Sigmoid colon (tissue), 7 donors: ENCODE data around the gene TRIM2. TPM values are rescaled to one million over a fixed set of nuclear protein-coding genes. Genes with fewer than 3 reads are reported as not detected.

Experiments
- DNase-seq: peaks from one replicate; pipeline ENCODE4 v3.0.0-alpha.2; 2019
- H3K27ac ChIP-seq, 4 donors: fragments of 200-600 bp; sonication (generic); one replicate each; pipeline ENCODE4 v1.5.1; 2016 to 2019; ENCODE audit warnings: mild to moderate bottlenecking in 1 of 4
- H3K27me3 ChIP-seq, 3 donors: fragments of 200-600 bp; sonication (generic); one replicate each; pipeline ENCODE4 v1.5.1; 2019; ENCODE audit warnings: mild to moderate bottlenecking in 1 of 3
- H3K36me3 ChIP-seq, 4 donors: fragments of 200-600 bp; sonication (generic); one replicate each; pipeline ENCODE4 v1.5.1; 2016 to 2019
- H3K4me1 ChIP-seq, 4 donors: fragments of 200-600 bp; sonication (generic); one replicate each; pipeline ENCODE4 v1.5.1; 2017 to 2019
- H3K4me3 ChIP-seq, 4 donors: fragments of 200-600 bp; sonication (generic); one replicate each; pipeline ENCODE4 v1.5.1; 2017 to 2019; ENCODE audit warnings: mild to moderate bottlenecking in 2 of 4, moderate library complexity in 1 of 4
- H3K9me3 ChIP-seq, 4 donors: fragments of 200-600 bp in 3 of 4; sonication (generic) in 3 of 4; one replicate each; pipeline versions ENCODE4 v1.5.1 to v1.6.1; 2013 to 2019
- EP300 ChIP-seq, 4 donors: sonication (generic); formaldehyde crosslinking; IDR thresholded peaks; one replicate each; pipeline ENCODE4 v1.6.1; 2017; ENCODE audit warnings: antibody characterized with exemption in 4 of 4
- POLR2A ChIP-seq, 2 donors: fragments of 450-650 bp; IDR thresholded peaks; one replicate each; pipeline ENCODE4 v1.6.1; 2016; ENCODE audit warnings: antibody characterized with exemption in 2 of 2, mild to moderate bottlenecking in 2 of 2, moderate library complexity in 2 of 2
- POLR2AphosphoS5 ChIP-seq, 4 donors: sonication (generic); formaldehyde crosslinking; IDR thresholded peaks; one replicate each; pipeline ENCODE4 v1.6.1; 2017; ENCODE audit warnings: antibody characterized with exemption in 4 of 4
- WGBS, 2 donors: extraction: QIAGEN DNeasy Blood & Tissue Kit; methylation state at CpG; one replicate each; pipeline ENCODE4 v1.1.7; 2013; 5-methylcytosine and 5-hydroxymethylcytosine counted together
- intact Hi-C: fragments of 100-400 bp; cut with DNase I; formaldehyde crosslinking; loops from one replicate; pipeline ENCODE4 v1.15.1; 2023
- polyA plus RNA-seq, 3 donors: library from polyadenylated mRNA; stranded (reverse); fragments of 200-250 nt; gene quantifications; one replicate each; pipeline ENCODE4 v1.2.3, GENCODE V29; 2013
- total RNA-seq, 4 donors: library from RNA; depleted of rRNA; stranded (reverse); fragments of >200 nt; gene quantifications; one replicate each; pipeline ENCODE4 v1.1.0, GENCODE V29; 2016
- TF ChIP-seq, protein P1 (sequence below), 4 experiments: fragments of 450-650 bp in 3 of 4; fragments of 200-600 bp in 1 of 4; IDR thresholded peaks; one replicate each; pipeline ENCODE4 v1.5.1; 2016 to 2019; ENCODE audit warnings: antibody characterized with exemption in 4 of 4, mild to moderate bottlenecking in 3 of 4, moderate library complexity in 2 of 4
- donor health status: healthy with polysubstance abuse.
- donor health status: Bipolar disorder and iron deficiency.
- donor health status: healthy.

Gene TRIM2
- total and polyA plus RNA-seq, 7 donors = 19.8 to 51.7 (median 31.6) TPM

DNA sequence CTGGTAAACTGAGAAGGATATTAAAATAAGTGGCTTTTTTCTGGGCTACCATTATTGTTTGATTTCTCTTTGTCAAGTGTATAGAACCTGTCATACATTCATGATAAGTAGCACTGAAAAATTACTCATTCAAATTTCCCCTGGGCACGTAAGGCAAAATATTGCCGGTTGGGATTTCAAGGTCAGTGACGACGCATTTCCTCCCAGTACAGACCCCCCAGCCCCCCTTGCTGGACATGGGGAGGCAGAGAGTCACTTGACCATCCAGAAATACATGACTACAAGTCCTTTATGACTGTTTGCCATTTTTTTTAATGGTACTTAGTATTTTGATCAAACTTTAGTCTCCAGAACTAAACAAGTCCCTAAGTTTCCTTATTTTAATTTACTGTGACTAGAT, 133.4 kb downstream of the TRIM2 start:
- Histone ChIP-seq H3K27ac (no peak overlapping the region), H3K36me3 (peaks cover 0 to 25% (median 0%) of the 10 kb centered on the region in 4 donors), H3K27me3 (no peaks in the 10 kb centered on the region), H3K4me1 (no peaks in the 10 kb centered on the region), H3K9me3 (no peaks in the 10 kb centered on the region), H3K4me3 (no peak overlapping the region)
- intact Hi-C loops = no loop called here
- whole genome bisulfite sequencing, 2 donors = 89 to 93% methylated on average over 4 of the region's 4 CpGs
- DNase-seq = no peak
- TF ChIP-seq, protein P1, sequence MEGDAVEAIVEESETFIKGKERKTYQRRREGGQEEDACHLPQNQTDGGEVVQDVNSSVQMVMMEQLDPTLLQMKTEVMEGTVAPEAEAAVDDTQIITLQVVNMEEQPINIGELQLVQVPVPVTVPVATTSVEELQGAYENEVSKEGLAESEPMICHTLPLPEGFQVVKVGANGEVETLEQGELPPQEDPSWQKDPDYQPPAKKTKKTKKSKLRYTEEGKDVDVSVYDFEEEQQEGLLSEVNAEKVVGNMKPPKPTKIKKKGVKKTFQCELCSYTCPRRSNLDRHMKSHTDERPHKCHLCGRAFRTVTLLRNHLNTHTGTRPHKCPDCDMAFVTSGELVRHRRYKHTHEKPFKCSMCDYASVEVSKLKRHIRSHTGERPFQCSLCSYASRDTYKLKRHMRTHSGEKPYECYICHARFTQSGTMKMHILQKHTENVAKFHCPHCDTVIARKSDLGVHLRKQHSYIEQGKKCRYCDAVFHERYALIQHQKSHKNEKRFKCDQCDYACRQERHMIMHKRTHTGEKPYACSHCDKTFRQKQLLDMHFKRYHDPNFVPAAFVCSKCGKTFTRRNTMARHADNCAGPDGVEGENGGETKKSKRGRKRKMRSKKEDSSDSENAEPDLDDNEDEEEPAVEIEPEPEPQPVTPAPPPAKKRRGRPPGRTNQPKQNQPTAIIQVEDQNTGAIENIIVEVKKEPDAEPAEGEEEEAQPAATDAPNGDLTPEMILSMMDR (IDR thresholded peaks at IDR 0.05) = no peak
- TF ChIP-seq POLR2AphosphoS5 (IDR thresholded peaks at IDR 0.05) (no peak), EP300 (IDR thresholded peaks at IDR 0.05) (no peak)

DNA sequence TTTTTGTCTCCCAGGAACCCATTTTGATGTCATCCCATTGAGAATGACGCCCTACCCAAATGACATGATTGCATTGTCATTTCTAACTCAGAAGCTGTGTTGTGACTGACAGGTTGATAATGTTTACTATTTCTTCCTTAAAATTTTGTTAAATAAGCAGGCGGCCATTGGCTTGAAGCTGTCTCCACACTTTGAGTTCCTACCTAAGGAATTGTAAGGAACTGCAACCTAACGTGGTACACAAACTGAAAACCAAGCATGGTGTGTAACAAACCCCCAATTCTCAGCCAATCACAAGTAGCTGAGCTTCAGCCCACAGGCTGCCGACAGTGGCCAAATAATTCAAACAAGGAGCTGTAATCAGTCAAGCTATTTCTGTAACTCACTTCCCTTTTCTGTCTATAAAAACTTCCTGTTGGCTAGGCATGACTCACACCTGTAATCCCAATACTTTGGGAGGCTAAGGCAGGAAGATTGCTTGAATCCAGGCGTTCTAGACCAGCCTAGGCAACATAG, 137.4 kb downstream of the TRIM2 start:
- no peak overlapping the region for H3K27ac ChIP-seq
- TF ChIP-seq, protein P1 (IDR thresholded peaks at IDR 0.05) = no peak
- no peak for TF ChIP-seq POLR2A (IDR thresholded peaks at IDR 0.05)
- no peak for TF ChIP-seq EP300 (IDR thresholded peaks at IDR 0.05)
- TF ChIP-seq POLR2AphosphoS5 (IDR thresholded peaks at IDR 0.05) = no peak
- intact Hi-C loops = no loop called here
- H3K4me1 ChIP-seq = peaks cover 0 to 9% (median 8%) of the 10 kb centered on the region in 4 donors
- H3K9me3 ChIP-seq = no peaks in the 10 kb centered on the region
- H3K27me3 ChIP-seq = no peaks in the 10 kb centered on the region
- no peak overlapping the region for H3K4me3 ChIP-seq
- 30 to 42% methylated on average over 5 of the region's 5 CpGs for WGBS, 2 donors
- DNase-seq = no peak
- peaks cover 0 to 5% (median 0%) of the 10 kb centered on the region in 4 donors for H3K36me3 ChIP-seq

DNA sequence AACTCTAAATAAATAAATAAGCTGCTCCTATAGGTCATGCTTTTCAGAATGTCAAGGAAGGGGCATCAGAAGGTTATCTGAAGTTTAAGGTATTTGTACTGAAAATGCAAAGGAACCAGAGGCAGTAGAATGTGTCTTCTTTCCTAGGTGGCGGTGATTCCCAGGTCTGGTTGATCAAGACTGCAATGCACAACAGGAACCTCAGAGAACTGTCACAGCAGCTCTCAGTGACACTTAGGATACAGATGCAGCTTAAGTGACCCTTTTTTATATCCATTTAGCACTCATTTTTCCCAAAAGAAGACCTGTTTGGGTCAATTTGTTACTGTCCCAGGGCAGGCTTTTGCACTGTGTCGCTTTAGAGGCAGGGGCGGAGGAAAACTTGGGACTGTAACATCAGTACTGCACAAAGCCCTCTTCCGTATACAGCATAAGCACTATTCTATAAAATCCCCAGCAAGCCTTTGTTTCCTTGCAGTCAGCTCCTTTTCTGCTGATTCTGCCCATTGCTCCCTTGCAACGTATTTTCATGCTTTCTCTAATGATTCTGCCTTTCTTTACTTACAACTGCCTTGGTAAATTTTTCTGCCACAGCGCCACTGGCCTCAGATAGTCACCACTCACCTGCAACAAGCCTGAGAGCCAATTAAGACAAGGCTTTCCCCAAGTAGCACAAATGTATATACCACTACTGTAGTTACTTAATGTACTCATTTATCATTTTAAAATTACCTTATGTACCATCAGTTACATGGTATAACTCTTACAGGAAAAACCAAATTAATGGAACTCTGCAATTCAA, 138.7 kb downstream of the TRIM2 start:
- peaks cover 0 to 11% (median 8%) of the 10 kb centered on the region in 4 donors for H3K4me1 ChIP-seq
- TF ChIP-seq EP300 (IDR thresholded peaks at IDR 0.05) (no peak), POLR2AphosphoS5 (IDR thresholded peaks at IDR 0.05) (no peak), POLR2A (IDR thresholded peaks at IDR 0.05) (no peak)
- TF ChIP-seq, protein P1 (IDR thresholded peaks at IDR 0.05) = no peak
- no peak overlapping the region for H3K4me3 ChIP-seq
- H3K9me3 ChIP-seq = no peaks in the 10 kb centered on the region
- H3K27ac ChIP-seq = no peak overlapping the region
- DNase-seq = no peak
- 80 to 87% methylated on average over 6 of the region's 6 CpGs for WGBS, 2 donors
- peaks cover 0 to 5% (median 0%) of the 10 kb centered on the region in 4 donors for H3K36me3 ChIP-seq
- H3K27me3 ChIP-seq = no peaks in the 10 kb centered on the region
- intact Hi-C loops = no loop called here

DNA sequence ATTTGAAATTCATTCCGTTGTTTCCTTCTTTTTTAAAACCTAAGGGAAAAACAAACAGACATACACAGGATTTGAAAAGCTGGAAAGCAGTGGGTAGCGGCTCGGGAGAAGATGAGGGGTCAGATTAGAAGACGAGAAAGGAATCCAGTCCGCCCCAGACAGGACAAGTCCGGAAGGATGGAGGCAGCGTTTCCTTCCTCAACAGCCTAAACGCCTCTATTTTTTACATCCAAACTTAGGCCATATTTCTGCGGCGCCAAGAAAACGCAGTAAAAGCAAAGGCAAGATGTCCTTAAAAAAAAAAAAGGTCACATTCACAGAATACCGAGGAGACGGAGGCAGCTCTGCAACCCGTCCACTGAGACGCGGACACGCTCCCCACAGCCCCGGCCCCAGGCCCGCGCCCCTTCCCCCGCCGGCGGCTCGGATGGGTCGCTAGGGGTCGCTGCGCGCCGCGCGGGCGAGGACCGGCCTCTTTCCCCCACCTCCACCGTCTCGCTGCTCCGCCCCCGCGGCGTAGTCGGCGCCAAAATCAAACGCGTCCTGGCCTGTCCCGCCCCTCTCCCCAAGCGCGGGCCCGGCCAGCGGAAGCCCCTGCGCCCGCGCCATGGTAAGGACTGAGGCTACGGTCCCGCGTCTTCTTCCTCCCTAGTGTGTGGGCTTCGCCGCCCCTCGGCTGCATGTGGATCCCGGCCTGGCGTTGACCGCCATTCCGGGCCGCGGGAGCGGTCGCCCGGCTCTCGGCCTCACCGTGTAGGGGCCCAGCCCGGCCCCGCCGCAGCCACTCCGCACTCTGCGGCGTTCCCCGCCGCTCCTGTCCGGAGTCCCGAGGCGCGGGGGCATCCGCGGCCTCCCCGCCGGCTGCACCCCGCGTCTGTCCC, 140.1 kb downstream of the TRIM2 start, which contains the start of gene MND1:
TSS of gene MND1 (plus strand) at position 558 of the 881 bp plus-strand sequence. CDS start at position 608, 50 bp downstream.
- H3K4me3 ChIP-seq = peak within 1 kb of the TSS; percentile 61 to 91 (median 84)
- intact Hi-C loops = loop anchor here (1.0 to 2.0 kb wide), 3 partner anchors 121 to 300 kb away; no protein-coding TSS in a partner anchor
- H3K27me3 ChIP-seq = no peaks in the 10 kb centered on the region
- TF ChIP-seq EP300 (IDR thresholded peaks at IDR 0.05) (no peak), POLR2AphosphoS5 (IDR thresholded peaks at IDR 0.05) (no peak), POLR2A (IDR thresholded peaks at IDR 0.05) (no peak)
- TF ChIP-seq, protein P1 (IDR thresholded peaks at IDR 0.05) = peak; percentile 50 to 99 (median 70)
- no peaks in the 10 kb centered on the region for H3K36me3 ChIP-seq
- H3K27ac ChIP-seq = peak within 1 kb of the TSS; percentile 4 to 75 (median 40)
- WGBS, 2 donors = 1% methylated on average over 86 of the region's 86 CpGs
- H3K9me3 ChIP-seq = no peaks in the 10 kb centered on the region
- H3K4me1 ChIP-seq = peaks cover 0 to 11% (median 8%) of the 10 kb centered on the region in 4 donors
- peak; percentile 88 for DNase-seq
